ENCODE data around the gene ZNF521. TPM values are rescaled to one million over a fixed set of nuclear protein-coding genes. Genes with fewer than 3 reads are reported as not detected.

Gene ZNF521
- total and polyA plus RNA-seq, 2 donors (not counting 3 experiments of a cell fraction or from before 2014, with no cell fraction given): 111 to 168 TPM

DNA sequence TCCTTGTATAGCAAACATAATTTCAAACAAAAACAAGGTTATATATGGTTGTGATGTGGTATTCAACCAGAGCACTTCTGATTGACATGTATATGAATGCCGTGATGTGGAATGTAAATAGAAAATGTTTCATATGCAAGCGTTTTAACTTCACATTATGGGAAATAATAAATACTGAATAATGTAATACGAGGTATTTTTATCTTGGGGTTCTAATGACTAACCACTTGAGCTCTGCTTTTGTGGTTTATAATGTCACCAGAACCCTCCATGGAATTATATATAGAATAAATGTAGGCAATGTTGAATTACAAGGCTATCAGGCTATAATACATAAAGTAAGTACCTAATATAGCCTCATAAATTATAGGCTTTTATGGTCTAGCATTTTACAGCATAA is 72.4 kb downstream of the ZNF521 start:
- no TSS peak for BruUV-seq (replicated peaks)
- dilution Hi-C loops (cut with MboI; ENCODE audit: extremely low pct_ligation_motif_present, low sequenced_read_pairs): no loop called here
- H3K79me2 ChIP-seq (ENCODE audit: control insufficient read depth, insufficient read depth, low read length): peaks cover 72% of the 10 kb centered on the region
- ChIA-PET POLR2A (interaction anchor here (1.6 kb wide), 1 partner anchor 49 kb away, joined by 6 read pairs; no protein-coding TSS in a partner anchor), CTCF (interaction anchor here (0.7 to 1.7 kb wide), 4 partner anchors 9 to 44 kb away, joined by 3 to 9 read pairs (median 4); no protein-coding TSS in a partner anchor)
- peak overlapping the region; percentile 46 for H3K4me2 ChIP-seq (ENCODE audit: insufficient read depth, low read length)
- FAIRE-seq (no peak), DNase-seq (ENCODE audit: low read depth, low spot score) (no peak)
- no peaks in the 10 kb centered on the region for H4K20me1 ChIP-seq (replicated peaks; ENCODE audit: control insufficient read depth, extremely low read depth, insufficient read depth, low read length)
- H3K9me3 ChIP-seq (replicated peaks; ENCODE audit: control insufficient read depth, insufficient read depth, low read length): no peaks in the 10 kb centered on the region
- H3K9ac ChIP-seq (replicated peaks; ENCODE audit: extremely low read depth, insufficient read depth, low read length): no peak overlapping the region
- no peak for TF ChIP-seq JUN (IDR thresholded peaks at IDR 0.05; ENCODE audit: borderline replicate concordance, insufficient read depth, insufficient read length, low read depth)
- TF ChIP-seq POLR2AphosphoS5 (IDR thresholded peaks at IDR 0.05; ENCODE audit: insufficient read depth, low read depth, low read length): no peak
- TF ChIP-seq EZH2 (IDR thresholded peaks at IDR 0.05; ENCODE audit: borderline replicate concordance, low read depth, low read length, severe bottlenecking): no peak
- no peak for TF ChIP-seq CTCF (IDR thresholded peaks at IDR 0.05; ENCODE audit: extremely low read depth in 1 of 2, insufficient read depth in 1 of 2, low read depth in 1 of 2, low read length in 2 of 2)
- TF ChIP-seq MAX (IDR thresholded peaks at IDR 0.05; ENCODE audit: insufficient read depth, insufficient read length): no peak
- TF ChIP-seq FOS (IDR thresholded peaks at IDR 0.05; ENCODE audit: borderline replicate concordance, insufficient read depth, low read length): no peak
- no peak for TF ChIP-seq GATA2 (IDR thresholded peaks at IDR 0.05; ENCODE audit: insufficient read depth, insufficient read length, low read depth, low read length)
- no peak for TF ChIP-seq MYC (IDR thresholded peaks at IDR 0.05; ENCODE audit: low read depth, low read length)
- no peak for TF ChIP-seq POLR2A (IDR thresholded peaks at IDR 0.05; ENCODE audit: low read depth, low read length)
- H3K4me1 ChIP-seq (ENCODE audit: control insufficient read depth, extremely low read depth, insufficient read depth, low read length): peaks cover 95% of the 10 kb centered on the region
- H3K36me3 ChIP-seq (ENCODE audit: control insufficient read depth in 2 of 2, extremely low read depth in 1 of 2, insufficient read depth in 2 of 2, low read length in 2 of 2): no peaks in the 10 kb centered on the region
- H3K4me3 ChIP-seq (replicated peaks in 1 of 3; ENCODE audit: insufficient read depth in 1 of 3, low read depth in 1 of 3, low read length in 3 of 3): no peak overlapping the region
- H3K27ac ChIP-seq (ENCODE audit: insufficient read depth, low read depth, low read length): peak overlapping the region; percentile 36
- no peak overlapping the region for H2AFZ ChIP-seq (ENCODE audit: low read depth, low read length)
- no peaks in the 10 kb centered on the region for H3K9me1 ChIP-seq (replicated peaks; ENCODE audit: control insufficient read depth, extremely low read depth, insufficient read depth, low read length)
- no peaks in the 10 kb centered on the region for H3K27me3 ChIP-seq (ENCODE audit: control insufficient read depth in 2 of 2, insufficient read depth in 2 of 2, low read length in 2 of 2)
- intact Hi-C loops (cut with micrococcal nuclease): loop anchor here (5.0 kb wide), 1 partner anchor 73 kb away; the partner anchor contains the start of gene ZNF521

Data from endothelial cell of umbilical vein (primary cell).